Measurements from ENCODE around the gene RPS29.

- TF ChIP-seq POLR2A (IDR thresholded peaks at IDR 0.05) (no peak), EP300 (IDR thresholded peaks at IDR 0.05) (no peak), POLR2AphosphoS5 (IDR thresholded peaks at IDR 0.05) (no peak)
- TF ChIP-seq, protein P1, sequence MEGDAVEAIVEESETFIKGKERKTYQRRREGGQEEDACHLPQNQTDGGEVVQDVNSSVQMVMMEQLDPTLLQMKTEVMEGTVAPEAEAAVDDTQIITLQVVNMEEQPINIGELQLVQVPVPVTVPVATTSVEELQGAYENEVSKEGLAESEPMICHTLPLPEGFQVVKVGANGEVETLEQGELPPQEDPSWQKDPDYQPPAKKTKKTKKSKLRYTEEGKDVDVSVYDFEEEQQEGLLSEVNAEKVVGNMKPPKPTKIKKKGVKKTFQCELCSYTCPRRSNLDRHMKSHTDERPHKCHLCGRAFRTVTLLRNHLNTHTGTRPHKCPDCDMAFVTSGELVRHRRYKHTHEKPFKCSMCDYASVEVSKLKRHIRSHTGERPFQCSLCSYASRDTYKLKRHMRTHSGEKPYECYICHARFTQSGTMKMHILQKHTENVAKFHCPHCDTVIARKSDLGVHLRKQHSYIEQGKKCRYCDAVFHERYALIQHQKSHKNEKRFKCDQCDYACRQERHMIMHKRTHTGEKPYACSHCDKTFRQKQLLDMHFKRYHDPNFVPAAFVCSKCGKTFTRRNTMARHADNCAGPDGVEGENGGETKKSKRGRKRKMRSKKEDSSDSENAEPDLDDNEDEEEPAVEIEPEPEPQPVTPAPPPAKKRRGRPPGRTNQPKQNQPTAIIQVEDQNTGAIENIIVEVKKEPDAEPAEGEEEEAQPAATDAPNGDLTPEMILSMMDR (IDR thresholded peaks at IDR 0.05): no peak
Measured at GRCh38 chr14:49621114-49621881, 35.1 kb upstream of the RPS29 start.

All from stomach (tissue), 4 donors.